ENCODE results near the gene CCDC158. TPM values are rescaled to one million over a fixed set of nuclear protein-coding genes. Genes with fewer than 3 reads are reported as not detected.

CCDC158 gene
- total RNA-seq, 2 experiments from 2014 or later, result not detected

- ChIA-PET CTCF (ENCODE audit: unreplicated experiment) (no interaction called here), POLR2A (no interaction called here)
- H3K9me3 ChIP-seq (ENCODE audit: low read length), result no peaks in the 10 kb centered on the region
- no peaks in the 10 kb centered on the region for H3K79me2 ChIP-seq (ENCODE audit: insufficient read depth, low read depth, low read length)
- H3K27ac ChIP-seq (ENCODE audit: low read depth, low read length, poor library complexity, severe bottlenecking), result no peak overlapping the region
- H3K4me3 ChIP-seq (ENCODE audit: low read depth, low read length, poor library complexity, severe bottlenecking), result no peak overlapping the region
- H2AFZ ChIP-seq (ENCODE audit: low read length), result no peak overlapping the region
- TF ChIP-seq EZH2phosphoT487 (IDR thresholded peaks at IDR 0.05; ENCODE audit: borderline replicate concordance, low read depth, low read length), result no peak
- no peak for TF ChIP-seq CTCF (conservative IDR thresholded peaks at IDR 0.05; ENCODE audit: low read length)
- BruUV-seq (replicated peaks), result no TSS peak
- no peak overlapping the region for H3K4me2 ChIP-seq (ENCODE audit: low read length)
- intact Hi-C loops (cut with micrococcal nuclease; ENCODE audit: unreplicated experiment), result no loop called here
- no peaks in the 10 kb centered on the region for H3K4me1 ChIP-seq (ENCODE audit: insufficient read depth, low read length, poor library complexity, severe bottlenecking)
- H3K9me2 ChIP-seq (ENCODE audit: insufficient read depth, low read length), result no peaks in the 10 kb centered on the region
- H3K36me3 ChIP-seq (ENCODE audit: insufficient read depth, low read length), result no peaks in the 10 kb centered on the region
- DNase-seq (ENCODE audit: low spot score), result no peak
- H4K20me1 ChIP-seq (ENCODE audit: insufficient read depth, low read length), result no peaks in the 10 kb centered on the region
These were observed 42.6 kb upstream of the CCDC158 start for GRCh38 chr4:76463568-76463967.

- Histone ChIP-seq H3K9me2 (ENCODE audit: insufficient read depth, low read length) (no peaks in the 10 kb centered on the region), H2AFZ (ENCODE audit: low read length) (no peak overlapping the region), H3K9me3 (ENCODE audit: low read length) (no peaks in the 10 kb centered on the region), H3K27ac (ENCODE audit: low read depth, low read length, poor library complexity, severe bottlenecking) (no peak overlapping the region), H4K20me1 (ENCODE audit: insufficient read depth, low read length) (no peaks in the 10 kb centered on the region), H3K4me3 (ENCODE audit: low read depth, low read length, poor library complexity, severe bottlenecking) (no peak overlapping the region), H3K36me3 (ENCODE audit: insufficient read depth, low read length) (no peaks in the 10 kb centered on the region), H3K79me2 (ENCODE audit: insufficient read depth, low read depth, low read length) (no peaks in the 10 kb centered on the region), H3K4me1 (ENCODE audit: insufficient read depth, low read length, poor library complexity, severe bottlenecking) (no peaks in the 10 kb centered on the region), H3K4me2 (ENCODE audit: low read length) (no peak overlapping the region)
- no TSS peak for BruUV-seq (replicated peaks)
- no peak for TF ChIP-seq CTCF (conservative IDR thresholded peaks at IDR 0.05; ENCODE audit: low read length)
- no peak for TF ChIP-seq EZH2phosphoT487 (IDR thresholded peaks at IDR 0.05; ENCODE audit: borderline replicate concordance, low read depth, low read length)
- CTCF ChIA-PET (ENCODE audit: unreplicated experiment), result no interaction called here
- POLR2A ChIA-PET, result no interaction called here
- intact Hi-C loops (cut with micrococcal nuclease; ENCODE audit: unreplicated experiment), result no loop called here
- no peak for DNase-seq (ENCODE audit: low spot score)
These were observed 38.4 kb upstream of the CCDC158 start for GRCh38 chr4:76459291-76459723.

- no peaks in the 10 kb centered on the region for H3K4me1 ChIP-seq (ENCODE audit: insufficient read depth, low read length, poor library complexity, severe bottlenecking)
- intact Hi-C loops (cut with micrococcal nuclease; ENCODE audit: unreplicated experiment), result no loop called here
- H3K9me2 ChIP-seq (ENCODE audit: insufficient read depth, low read length), result no peaks in the 10 kb centered on the region
- H2AFZ ChIP-seq (ENCODE audit: low read length), result no peak overlapping the region
- BruUV-seq (replicated peaks), result no TSS peak
- DNase-seq (ENCODE audit: low spot score), result no peak
- TF ChIP-seq CTCF (conservative IDR thresholded peaks at IDR 0.05; ENCODE audit: low read length) (no peak), EZH2phosphoT487 (IDR thresholded peaks at IDR 0.05; ENCODE audit: borderline replicate concordance, low read depth, low read length) (no peak)
- no peak overlapping the region for H3K4me3 ChIP-seq (ENCODE audit: low read depth, low read length, poor library complexity, severe bottlenecking)
- no peaks in the 10 kb centered on the region for H3K9me3 ChIP-seq (ENCODE audit: low read length)
- ChIA-PET POLR2A (no interaction called here), CTCF (ENCODE audit: unreplicated experiment) (no interaction called here)
- H4K20me1 ChIP-seq (ENCODE audit: insufficient read depth, low read length), result no peaks in the 10 kb centered on the region
- H3K27ac ChIP-seq (ENCODE audit: low read depth, low read length, poor library complexity, severe bottlenecking), result no peak overlapping the region
- no peaks in the 10 kb centered on the region for H3K36me3 ChIP-seq (ENCODE audit: insufficient read depth, low read length)
- H3K79me2 ChIP-seq (ENCODE audit: insufficient read depth, low read depth, low read length), result no peaks in the 10 kb centered on the region
- H3K4me2 ChIP-seq (ENCODE audit: low read length), result no peak overlapping the region
These were observed 37.9 kb upstream of the CCDC158 start for GRCh38 chr4:76458825-76459224.
